Stimulated activated naive CD4-positive, alpha-beta T cell treated with Interleukin-2 at 50 U/mL for 16 hours (primary cell): ENCODE results near the gene ITGB3.
"Not testable (repeated sequence)": the region's sequence is repeated elsewhere in the genome, so short reads cannot be mapped to it uniquely, and the experiment has no call there.

ENCODE experiments used
- DNase-seq: peaks from one replicate; lab custom pipeline; 2025; lab: John Stamatoyannopoulos, UW

ITGB3 gene

GRCh38 chr17:47244697-47245096, 8.9 kb upstream of the ITGB3 start:
- no peak for DNase-seq

- no peak for DNase-seq
These were observed 7.5 kb upstream of the ITGB3 start for GRCh38 chr17:47246120-47246519.

GRCh38 chr17:47250855-47251254, 2.8 kb upstream of the ITGB3 start:
- no peak for DNase-seq

- no peak for DNase-seq
These were observed 2.1 kb upstream of the ITGB3 start for GRCh38 chr17:47251421-47251940.

GRCh38 chr17:47252209-47252608, 1.4 kb upstream of the ITGB3 start:
- DNase-seq, result no peak

- no peak for DNase-seq
These were observed 688 bp upstream of the ITGB3 start for GRCh38 chr17:47252766-47253512.

GRCh38 chr17:47254403-47254943, 846 bp downstream of the ITGB3 start:
- DNase-seq, result no peak

GRCh38 chr17:47257651-47258339, 4.2 kb downstream of the ITGB3 start:
- DNase-seq, result no peak

- DNase-seq, result no peak
These were observed 9.0 kb downstream of the ITGB3 start for GRCh38 chr17:47262586-47262985.

- DNase-seq, result no peak
These were observed 10.5 kb downstream of the ITGB3 start for GRCh38 chr17:47264166-47264565.

- DNase-seq, result no peak
These were observed 12.4 kb downstream of the ITGB3 start for GRCh38 chr17:47265983-47266541.

GRCh38 chr17:47266782-47267181, 13.2 kb downstream of the ITGB3 start:
- no peak for DNase-seq

- no peak for DNase-seq
These were observed 13.8 kb downstream of the ITGB3 start for GRCh38 chr17:47267354-47267828.

- not testable (repeated sequence) for DNase-seq
These were observed 15.3 kb downstream of the ITGB3 start for GRCh38 chr17:47268964-47269363.

- not testable (repeated sequence) for DNase-seq
These were observed 16.1 kb downstream of the ITGB3 start for GRCh38 chr17:47269561-47270280.

GRCh38 chr17:47270946-47271705, 17.5 kb downstream of the ITGB3 start:
- no peak for DNase-seq

GRCh38 chr17:47272491-47272890, 18.9 kb downstream of the ITGB3 start:
- no peak for DNase-seq

GRCh38 chr17:47273245-47273644, 19.6 kb downstream of the ITGB3 start:
- no peak for DNase-seq

GRCh38 chr17:47274319-47275069, 20.9 kb downstream of the ITGB3 start:
- no peak for DNase-seq

GRCh38 chr17:47275245-47275984, 21.8 kb downstream of the ITGB3 start:
- no peak for DNase-seq
